Upper lobe of right lung (tissue), 1 donor: Measurements from ENCODE around the gene KDM5B. TPM values are rescaled to one million over a fixed set of nuclear protein-coding genes. Genes with fewer than 3 reads are reported as not detected.

Experiments used
- ATAC-seq: fragments of 200-7000 bp; cut with Tn5 transposase; one replicate; pipeline ENCODE4 v1.9.1; 2020; ENCODE audit warnings: mild to moderate bottlenecking, moderate library complexity
- DNase-seq: peaks from one replicate; pipeline ENCODE4 v3.0.0-alpha.2; 2020
- H3K27ac ChIP-seq: fragments of 200-600 bp; one replicate; pipeline ENCODE4 v1.8.0; 2022
- H3K27me3 ChIP-seq: fragments of 200-600 bp; one replicate; pipeline ENCODE4 v1.8.0; 2022; ENCODE audit warnings: mild to moderate bottlenecking
- H3K36me3 ChIP-seq: fragments of 200-600 bp; one replicate; pipeline ENCODE4 v1.8.0; 2022
- H3K4me1 ChIP-seq: fragments of 200-600 bp; one replicate; pipeline ENCODE4 v1.8.0; 2022
- H3K4me3 ChIP-seq: fragments of 200-600 bp; one replicate; pipeline ENCODE4 v1.8.0; 2022; ENCODE audit warnings: mild to moderate bottlenecking
- H3K9me3 ChIP-seq: fragments of 200-600 bp; one replicate; pipeline ENCODE4 v1.8.0; 2022
- CTCF ChIP-seq: fragments of 200-600 bp; IDR thresholded peaks from one replicate; pipeline ENCODE4 v1.8.0; 2022; ENCODE audit warnings: antibody characterized with exemption
- intact Hi-C: fragments of 100-400 bp; cut with DNase I; formaldehyde crosslinking; loops from one replicate; pipeline ENCODE4 v1.11.0; 2022
- total RNA-seq: library from RNA; stranded (reverse); fragmentation: NEBNext Ultra II Directional; extraction: Animal tissue kit (Norgen Biotek cat#: 25700); gene quantifications from one replicate; pipeline ENCODE4 v1.2.1, GENCODE V29; 2021
- donor health status: DM: no; HTN: yes; CAD: no; lungs with severe emphysema.

The KDM5B gene
- total RNA-seq, 1 donor from 2014 or later: 57.3 TPM

GRCh38 chr1:202685641-202686040 is 122.6 kb downstream of the KDM5B start:
- Histone ChIP-seq H3K4me3 (no peak overlapping the region), H3K27ac (no peak overlapping the region), H3K9me3 (no peaks in the 10 kb centered on the region), H3K27me3 (peaks cover 35% of the 10 kb centered on the region), H3K36me3 (no peaks in the 10 kb centered on the region), H3K4me1 (no peaks in the 10 kb centered on the region)
- TF ChIP-seq CTCF: no peak
- DNase-seq (no peak), ATAC-seq (no peak)
- intact Hi-C loops: no loop called here

- no peak for TF ChIP-seq CTCF
- intact Hi-C loops: no loop called here
These were observed 123.5 kb downstream of the KDM5B start for GRCh38 chr1:202684716-202685115.

GRCh38 chr1:202683029-202683428 is 125.2 kb downstream of the KDM5B start:
- intact Hi-C loops: no loop called here
- Histone ChIP-seq H3K36me3 (no peaks in the 10 kb centered on the region), H3K27me3 (peaks cover 30% of the 10 kb centered on the region), H3K4me1 (no peaks in the 10 kb centered on the region), H3K4me3 (no peak overlapping the region), H3K9me3 (no peaks in the 10 kb centered on the region), H3K27ac (no peak overlapping the region)
- no peak for DNase-seq
- TF ChIP-seq CTCF: no peak
- ATAC-seq: no peak

More at GRCh38 chr1:202684716-202685115, 123.5 kb downstream of the KDM5B start:
- no peaks in the 10 kb centered on the region for H3K4me1 ChIP-seq
- H3K36me3 ChIP-seq: no peaks in the 10 kb centered on the region
- ATAC-seq (no peak), DNase-seq (no peak)
- H3K4me3 ChIP-seq: no peak overlapping the region
- no peaks in the 10 kb centered on the region for H3K9me3 ChIP-seq
- no peak overlapping the region for H3K27ac ChIP-seq
- peaks cover 30% of the 10 kb centered on the region for H3K27me3 ChIP-seq

GRCh38 chr1:202682477-202682876 is 125.7 kb downstream of the KDM5B start:
- H3K4me1 ChIP-seq: no peaks in the 10 kb centered on the region
- H3K27me3 ChIP-seq: peaks cover 30% of the 10 kb centered on the region
- ATAC-seq (no peak), DNase-seq (no peak)
- no peak for TF ChIP-seq CTCF
- intact Hi-C loops: no loop called here
- H3K4me3 ChIP-seq: no peak overlapping the region
- peaks cover 3% of the 10 kb centered on the region for H3K9me3 ChIP-seq
- H3K36me3 ChIP-seq: no peaks in the 10 kb centered on the region
- H3K27ac ChIP-seq: no peak overlapping the region

- Histone ChIP-seq H3K4me1 (no peaks in the 10 kb centered on the region), H3K9me3 (peaks cover 5% of the 10 kb centered on the region), H3K4me3 (no peak overlapping the region), H3K27me3 (peaks cover 30% of the 10 kb centered on the region), H3K27ac (no peak overlapping the region), H3K36me3 (no peaks in the 10 kb centered on the region)
- intact Hi-C loops: no loop called here
- ATAC-seq (no peak), DNase-seq (no peak)
- TF ChIP-seq CTCF: no peak
These were observed 126.3 kb downstream of the KDM5B start for GRCh38 chr1:202681736-202682420.
